A673 (cell line): ENCODE results near the gene ST13. TPM values are rescaled to one million over a fixed set of nuclear protein-coding genes. Genes with fewer than 3 reads are reported as not detected.

ENCODE experiments used
- BruUV-seq: library from RNA; stranded (reverse); fragments of 400-500 nt; replicated peaks from 2 replicates; lab custom pipeline; 2021; lab: Mats Ljungman, UMichigan
- CTCF ChIA-PET: fragments of 300-600 bp; sonication (Branson Sonifier 250); formaldehyde crosslinking; loops from one replicate; lab custom pipeline; 2022; ENCODE audit warnings: antibody characterized with exemption; lab: Charles Lee
- POLR2A ChIA-PET: fragments of 300-600 bp; sonication (Branson Sonifier 250); formaldehyde crosslinking; loops from one replicate; lab custom pipeline; 2022; ENCODE audit warnings: antibody characterized with exemption; ENCODE audit not compliant: low non-redundant PET; lab: Charles Lee
- DNase-seq: peaks from one replicate; pipeline ENCODE4 v3.0.0-alpha.2; 2015; ENCODE audit warnings: low spot score
- H3K27ac ChIP-seq: fragments of 200-600 bp; sonication (generic); 2 replicates; pipeline ENCODE4 v1.5.1; 2016; ENCODE audit warnings: mixed run types, low read depth, mild to moderate bottlenecking, mixed read lengths, antibody characterized with exemption, low read length; ENCODE audit not compliant: poor library complexity, severe bottlenecking
- H3K27me3 ChIP-seq: fragments of 200-600 bp; sonication (generic); replicated peaks from 2 replicates; pipeline ENCODE4 v1.6.1; 2017; ENCODE audit warnings: mixed run types, low read depth, mild to moderate bottlenecking, mixed read lengths, antibody characterized with exemption, low read length; ENCODE audit not compliant: insufficient read depth, poor library complexity
- H3K36me3 ChIP-seq: fragments of 200-600 bp; sonication (generic); 2 replicates; pipeline ENCODE4 v1.6.1; 2016; ENCODE audit warnings: mixed run types, mild to moderate bottlenecking, mixed read lengths, antibody characterized with exemption, low read length; ENCODE audit not compliant: insufficient read depth, poor library complexity, severe bottlenecking
- H3K4me1 ChIP-seq: fragments of 200-600 bp; sonication (generic); 2 replicates; pipeline ENCODE4 v1.6.1; 2017; ENCODE audit warnings: mixed run types, mild to moderate bottlenecking, mixed read lengths, antibody characterized with exemption, low read length; ENCODE audit not compliant: insufficient read depth, poor library complexity, severe bottlenecking
- H3K4me3 ChIP-seq: fragments of 200-600 bp; sonication (generic); 2 replicates; pipeline ENCODE4 v1.5.1; 2016; ENCODE audit warnings: low read depth, mixed run types, mild to moderate bottlenecking, mixed read lengths, low read length; ENCODE audit not compliant: poor library complexity, severe bottlenecking
- H3K9me3 ChIP-seq: fragments of 200-600 bp; sonication (generic); 2 replicates; pipeline ENCODE4 v1.6.1; 2016; ENCODE audit warnings: mixed run types, low read depth, mild to moderate bottlenecking, mixed read lengths, antibody characterized with exemption, low read length; ENCODE audit not compliant: poor library complexity, severe bottlenecking
- EZH2 ChIP-seq: fragments of 200-600 bp; sonication (generic); IDR thresholded peaks from 2 replicates; pipeline ENCODE4 v1.6.1; 2017; ENCODE audit warnings: borderline replicate concordance, low read depth, mild to moderate bottlenecking, mixed read lengths, antibody characterized with exemption, low read length; ENCODE audit not compliant: poor library complexity, severe bottlenecking
- intact Hi-C: fragments of 100-400 bp; cut with micrococcal nuclease; formaldehyde crosslinking; loops from one replicate; pipeline ENCODE4 v1.10.0; 2022; ENCODE audit not compliant: unreplicated experiment
- total RNA-seq: library from RNA; stranded (reverse); gene quantifications from 2 replicates; pipeline ENCODE4 v1.2.3, GENCODE V29; 2021
- TF ChIP-seq, protein P1 (sequence below): fragments of 300-800, 200-600 bp; sonication (generic); conservative IDR thresholded peaks from 2 replicates; pipeline ENCODE4 v1.5.1; 2017; ENCODE audit warnings: low read depth, mild to moderate bottlenecking, antibody characterized with exemption, low read length, moderate library complexity, mixed read lengths

Gene ST13
- total RNA-seq, 1 experiment from 2014 or later: 337 TPM

DNA sequence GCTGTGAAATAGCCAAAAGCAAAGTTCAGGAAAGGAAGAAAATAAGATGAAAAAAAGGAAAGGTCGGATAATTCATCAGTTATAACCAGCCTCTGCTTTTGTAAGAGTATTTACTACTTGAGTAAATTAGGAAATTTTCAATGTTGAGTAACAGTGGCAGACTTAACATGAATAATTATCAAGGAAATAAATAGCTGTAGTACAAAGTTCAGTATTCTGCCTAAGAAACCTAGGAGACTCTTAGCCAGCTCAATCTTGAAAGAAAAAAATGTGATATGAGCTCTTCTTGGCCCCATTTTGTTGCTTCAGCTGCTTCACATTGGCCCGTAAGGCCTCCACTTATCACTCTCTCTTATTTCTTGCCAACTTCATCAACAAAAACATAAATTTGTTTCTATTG lies 22.5 kb upstream of the ST13 start:
- DNase-seq: no peak
- no peak overlapping the region for H3K4me3 ChIP-seq
- H3K36me3 ChIP-seq: peaks cover 15% of the 10 kb centered on the region

DNA sequence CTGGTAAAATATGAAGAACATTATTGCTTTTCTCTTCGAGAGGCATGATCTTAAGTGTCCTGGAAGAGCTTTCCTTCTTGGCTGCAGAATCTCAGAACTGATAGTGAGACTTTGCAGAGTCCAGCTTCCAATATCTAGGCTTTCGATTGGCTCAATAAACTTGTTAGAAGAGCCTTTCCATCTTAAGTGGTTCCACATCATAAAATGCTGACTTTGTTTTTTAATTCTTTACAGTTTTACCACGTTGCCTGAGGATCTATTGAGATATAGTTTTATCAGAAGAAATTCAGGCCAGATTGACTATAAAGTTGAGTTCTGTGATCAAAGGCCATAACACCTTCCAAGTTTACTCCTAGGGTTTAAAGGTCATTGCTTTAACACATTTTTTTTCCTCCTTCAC lies 21.0 kb upstream of the ST13 start:
- Histone ChIP-seq H3K4me1 (peaks cover 14% of the 10 kb centered on the region), H3K4me3 (no peak overlapping the region), H3K36me3 (peaks cover 5% of the 10 kb centered on the region), H3K9me3 (no peaks in the 10 kb centered on the region), H3K27ac (peak overlapping the region; percentile 20), H3K27me3 (no peaks in the 10 kb centered on the region)
- BruUV-seq: no TSS peak
- ChIA-PET POLR2A (interaction anchor here (0.6 kb wide), 1 partner anchor 73 kb away, joined by 3 read pairs; no protein-coding TSS in a partner anchor), CTCF (interaction anchor here (0.7 kb wide), 2 partner anchors 59 to 440 kb away, joined by 3 to 4 read pairs; no protein-coding TSS in a partner anchor)
- TF ChIP-seq EZH2: no peak
- TF ChIP-seq, protein P1, sequence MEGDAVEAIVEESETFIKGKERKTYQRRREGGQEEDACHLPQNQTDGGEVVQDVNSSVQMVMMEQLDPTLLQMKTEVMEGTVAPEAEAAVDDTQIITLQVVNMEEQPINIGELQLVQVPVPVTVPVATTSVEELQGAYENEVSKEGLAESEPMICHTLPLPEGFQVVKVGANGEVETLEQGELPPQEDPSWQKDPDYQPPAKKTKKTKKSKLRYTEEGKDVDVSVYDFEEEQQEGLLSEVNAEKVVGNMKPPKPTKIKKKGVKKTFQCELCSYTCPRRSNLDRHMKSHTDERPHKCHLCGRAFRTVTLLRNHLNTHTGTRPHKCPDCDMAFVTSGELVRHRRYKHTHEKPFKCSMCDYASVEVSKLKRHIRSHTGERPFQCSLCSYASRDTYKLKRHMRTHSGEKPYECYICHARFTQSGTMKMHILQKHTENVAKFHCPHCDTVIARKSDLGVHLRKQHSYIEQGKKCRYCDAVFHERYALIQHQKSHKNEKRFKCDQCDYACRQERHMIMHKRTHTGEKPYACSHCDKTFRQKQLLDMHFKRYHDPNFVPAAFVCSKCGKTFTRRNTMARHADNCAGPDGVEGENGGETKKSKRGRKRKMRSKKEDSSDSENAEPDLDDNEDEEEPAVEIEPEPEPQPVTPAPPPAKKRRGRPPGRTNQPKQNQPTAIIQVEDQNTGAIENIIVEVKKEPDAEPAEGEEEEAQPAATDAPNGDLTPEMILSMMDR: no peak
- intact Hi-C loops: no loop called here
- peak; percentile 21 for DNase-seq

More for the DNA sequence above, 22.5 kb upstream of the ST13 start:
- Histone ChIP-seq H3K9me3 (no peaks in the 10 kb centered on the region), H3K27me3 (no peaks in the 10 kb centered on the region), H3K27ac (no peak overlapping the region), H3K4me1 (peaks cover 14% of the 10 kb centered on the region)
- TF ChIP-seq EZH2: no peak
- TF ChIP-seq, protein P1: no peak
- intact Hi-C loops: no loop called here
- POLR2A ChIA-PET: no interaction called here
- CTCF ChIA-PET: interaction anchor here (0.5 kb wide), 1 partner anchor 119 kb away, joined by 6 read pairs; no protein-coding TSS in a partner anchor
- BruUV-seq: no TSS peak

DNA sequence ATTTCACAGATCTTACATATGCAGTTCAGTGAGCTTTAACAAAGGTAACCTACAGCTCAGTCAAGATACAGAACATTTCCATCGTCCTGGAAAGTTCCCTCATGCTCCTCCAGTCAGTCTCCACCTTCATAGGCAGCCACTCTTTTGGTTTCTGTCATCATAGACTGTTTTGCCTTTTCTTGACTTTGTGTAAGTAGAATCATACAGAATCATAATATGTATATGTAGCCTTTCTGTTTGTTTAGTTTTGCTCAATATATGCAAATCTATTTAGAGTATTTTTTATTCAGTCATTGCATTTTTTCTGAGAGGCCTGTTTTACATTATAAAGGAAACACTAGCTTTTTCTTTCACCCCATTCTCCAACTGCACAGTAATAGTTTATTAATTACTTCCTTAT lies 20.5 kb upstream of the ST13 start:
- Histone ChIP-seq H3K9me3 (no peaks in the 10 kb centered on the region), H3K36me3 (peaks cover 2% of the 10 kb centered on the region), H3K4me1 (peaks cover 14% of the 10 kb centered on the region), H3K4me3 (no peak overlapping the region), H3K27me3 (no peaks in the 10 kb centered on the region), H3K27ac (peak overlapping the region; percentile 20)
- TF ChIP-seq, protein P1: no peak
- TF ChIP-seq EZH2: no peak
- BruUV-seq: no TSS peak
- ChIA-PET CTCF (interaction anchor here (0.7 kb wide), 1 partner anchor 59 kb away, joined by 3 read pairs; no protein-coding TSS in a partner anchor), POLR2A (no interaction called here)
- DNase-seq: no peak
- intact Hi-C loops: no loop called here
